ENCODE results near the gene UNC5B.

UNC5B gene

DNA sequence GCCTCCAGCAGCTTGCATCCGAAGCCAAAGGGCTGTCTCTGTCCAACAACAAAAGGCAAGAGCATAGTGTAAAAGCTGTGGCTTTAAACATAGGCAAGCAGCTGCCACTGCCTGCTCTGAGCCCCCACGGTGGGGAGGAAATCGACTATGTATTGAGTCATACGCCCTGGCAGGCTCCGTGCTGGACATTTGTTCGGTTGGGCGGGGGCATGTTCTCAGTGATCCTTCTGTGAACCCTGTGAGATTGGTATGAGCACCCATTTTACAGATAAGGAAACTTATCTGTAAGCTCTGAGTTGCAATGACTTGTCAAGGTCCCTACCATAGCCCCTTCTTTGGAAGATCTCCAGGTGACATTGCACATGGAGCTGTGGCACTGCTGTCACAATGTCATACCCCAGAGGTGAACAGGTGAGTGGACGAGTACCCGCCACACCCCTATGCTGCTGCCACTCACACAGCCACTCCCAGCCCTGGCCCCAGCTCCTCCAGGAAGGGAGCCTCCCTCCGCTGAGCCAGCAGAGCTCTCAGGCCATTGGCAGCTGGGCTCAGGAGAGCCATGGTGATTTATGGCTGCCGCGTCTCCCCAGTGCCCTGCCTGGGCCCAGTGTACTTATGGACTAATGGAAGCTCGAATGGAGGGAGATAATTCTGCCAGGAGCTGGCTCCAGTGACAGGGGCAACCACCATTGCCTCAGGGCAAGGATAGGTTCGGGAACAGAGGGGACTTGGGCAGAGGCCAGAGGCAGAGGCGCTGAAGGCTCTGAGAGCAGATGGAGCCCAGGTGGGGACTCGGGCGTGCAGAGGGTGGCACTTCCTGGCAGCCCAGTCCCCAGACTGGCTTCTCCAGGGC lies 43.7 kb downstream of the UNC5B start:
- no peak for DNase-seq

DNA sequence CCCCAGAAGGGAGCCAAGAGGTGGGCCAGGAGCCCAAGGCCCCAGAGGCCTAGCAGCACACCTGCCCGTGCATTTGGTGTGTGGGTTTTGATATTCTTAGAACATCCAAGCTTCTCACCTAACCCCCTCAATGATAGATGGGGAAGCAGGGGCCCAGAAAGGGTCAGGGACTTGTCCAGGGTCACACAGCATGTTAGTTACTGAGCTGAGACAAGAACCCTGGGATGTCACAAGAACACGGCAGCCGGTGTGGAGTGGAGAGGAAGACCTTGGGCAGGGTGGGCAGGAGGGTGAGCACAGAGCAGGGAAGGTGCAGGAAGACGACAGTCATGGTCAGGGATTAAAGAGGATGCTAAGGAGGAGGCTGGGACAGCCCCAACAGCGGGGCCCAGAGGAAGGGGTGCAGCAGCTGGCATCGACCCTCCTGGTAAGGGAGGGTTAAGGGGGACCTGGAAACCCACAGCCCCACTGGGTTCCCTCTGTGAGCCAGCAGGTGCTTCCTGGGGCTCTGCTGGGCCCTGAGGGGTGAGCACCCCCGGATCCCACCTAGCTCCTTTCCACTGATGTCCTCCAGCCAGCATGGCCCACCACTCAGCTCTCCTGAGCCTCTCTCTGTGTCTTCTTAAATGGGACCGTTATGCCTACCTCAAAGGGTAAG lies 44.4 kb downstream of the UNC5B start:
- no peak for DNase-seq

DNA sequence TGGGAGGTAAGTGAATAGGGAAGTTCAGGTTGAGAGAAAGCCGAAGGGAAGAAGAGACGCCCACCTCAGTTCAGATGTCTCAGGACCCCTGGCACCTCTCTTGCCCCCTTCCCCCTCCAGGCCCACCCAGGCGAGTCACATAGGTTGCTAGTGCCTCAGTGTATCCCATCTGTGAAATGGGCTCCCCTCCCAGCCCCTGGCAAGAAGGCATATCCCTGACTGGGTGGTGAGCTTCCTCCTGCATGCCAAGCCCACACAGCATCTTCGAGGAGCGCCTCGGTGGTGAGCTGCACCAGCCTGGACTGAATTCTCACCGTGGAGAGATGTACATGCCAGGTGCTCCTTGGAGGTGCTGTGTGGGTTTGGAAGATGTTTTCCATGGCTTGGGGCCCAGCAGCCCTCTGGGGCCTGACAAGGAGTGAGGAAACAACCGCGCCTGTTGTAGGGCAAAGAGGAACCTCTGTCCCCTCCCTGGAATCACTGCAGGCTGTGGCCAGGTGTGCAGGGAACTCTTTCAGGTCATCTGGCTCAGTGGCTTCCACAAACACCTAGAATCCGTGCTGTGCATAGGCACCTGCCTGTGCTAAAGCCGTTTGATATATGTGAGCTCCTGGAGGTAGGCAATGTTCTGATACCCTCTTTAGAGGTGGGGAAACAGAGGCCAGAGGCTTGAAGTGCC lies 45.1 kb downstream of the UNC5B start:
- DNase-seq: no peak

DNA sequence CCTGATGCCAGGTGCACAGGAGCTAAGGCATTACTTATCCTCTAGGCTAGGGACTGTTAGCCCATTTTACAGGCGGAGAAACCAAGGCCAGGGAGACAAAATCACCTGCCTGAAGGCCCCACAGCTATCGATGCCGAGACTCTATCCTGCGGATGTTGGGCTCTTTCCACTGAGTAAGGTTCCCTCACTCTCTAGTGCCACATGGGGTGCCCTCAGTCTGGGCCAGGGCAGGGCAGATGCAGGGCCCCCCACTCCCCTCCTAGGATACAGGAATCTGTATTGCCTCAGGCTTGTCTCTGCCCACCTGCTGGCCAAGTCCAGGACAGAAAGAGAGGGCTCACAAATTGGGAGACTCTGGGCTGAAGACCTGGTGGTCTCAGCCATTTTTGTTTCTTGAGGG lies 45.7 kb downstream of the UNC5B start:
- DNase-seq: no peak

DNA sequence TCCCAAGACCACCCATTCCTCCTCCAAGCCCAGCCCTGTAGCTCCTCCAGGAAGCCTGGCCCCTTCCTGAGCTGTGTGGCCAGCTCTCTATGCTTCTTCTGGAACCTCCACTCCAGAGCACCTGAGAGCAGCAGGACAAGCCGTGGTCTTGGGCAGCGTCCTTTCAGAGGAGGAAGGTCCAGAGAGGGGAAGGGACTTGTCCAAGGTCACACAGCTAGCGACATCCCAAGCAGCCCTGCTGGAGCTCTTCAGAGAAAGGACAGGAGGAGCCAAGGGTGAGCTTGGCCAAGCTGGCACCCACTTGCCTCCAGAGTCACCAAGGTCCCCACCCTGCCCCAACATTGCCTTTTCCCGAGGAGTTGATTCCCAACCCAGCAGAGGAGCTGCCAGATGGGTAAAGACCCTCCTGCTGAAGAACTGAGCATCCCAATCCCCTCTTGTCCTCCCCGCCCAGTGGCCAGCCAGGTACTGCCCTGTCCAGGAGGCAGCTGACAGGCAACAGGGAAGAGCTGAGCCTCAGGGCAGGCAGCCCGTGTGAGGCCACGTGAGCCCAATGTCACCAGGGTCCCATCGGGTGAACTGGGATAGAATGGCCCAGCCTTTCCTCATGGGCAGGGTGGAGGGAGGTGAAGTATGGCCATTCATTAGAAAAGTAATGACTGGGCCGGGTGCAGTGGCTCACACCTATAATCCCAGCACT lies 46.2 kb downstream of the UNC5B start:
- DNase-seq: no peak

DNA sequence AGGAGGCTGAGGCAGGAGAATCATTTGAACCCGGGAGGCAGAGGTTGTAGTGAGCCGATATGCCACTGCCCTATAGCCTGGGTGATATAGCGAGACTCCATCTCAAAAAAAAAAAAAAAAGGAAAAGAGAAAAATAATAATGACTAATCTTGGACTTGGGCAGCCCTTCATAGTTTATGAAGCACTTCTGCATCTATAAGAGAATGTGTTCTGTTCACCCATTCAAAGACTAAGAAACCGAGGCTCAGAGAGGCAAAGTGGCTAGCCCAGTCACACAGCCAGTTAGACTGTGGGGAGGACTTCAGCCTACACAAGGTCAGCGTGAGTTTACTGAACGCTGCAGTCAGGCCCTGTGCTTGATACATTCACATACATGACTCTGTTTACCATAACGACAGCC lies 46.9 kb downstream of the UNC5B start:
- no peak for DNase-seq

DNA sequence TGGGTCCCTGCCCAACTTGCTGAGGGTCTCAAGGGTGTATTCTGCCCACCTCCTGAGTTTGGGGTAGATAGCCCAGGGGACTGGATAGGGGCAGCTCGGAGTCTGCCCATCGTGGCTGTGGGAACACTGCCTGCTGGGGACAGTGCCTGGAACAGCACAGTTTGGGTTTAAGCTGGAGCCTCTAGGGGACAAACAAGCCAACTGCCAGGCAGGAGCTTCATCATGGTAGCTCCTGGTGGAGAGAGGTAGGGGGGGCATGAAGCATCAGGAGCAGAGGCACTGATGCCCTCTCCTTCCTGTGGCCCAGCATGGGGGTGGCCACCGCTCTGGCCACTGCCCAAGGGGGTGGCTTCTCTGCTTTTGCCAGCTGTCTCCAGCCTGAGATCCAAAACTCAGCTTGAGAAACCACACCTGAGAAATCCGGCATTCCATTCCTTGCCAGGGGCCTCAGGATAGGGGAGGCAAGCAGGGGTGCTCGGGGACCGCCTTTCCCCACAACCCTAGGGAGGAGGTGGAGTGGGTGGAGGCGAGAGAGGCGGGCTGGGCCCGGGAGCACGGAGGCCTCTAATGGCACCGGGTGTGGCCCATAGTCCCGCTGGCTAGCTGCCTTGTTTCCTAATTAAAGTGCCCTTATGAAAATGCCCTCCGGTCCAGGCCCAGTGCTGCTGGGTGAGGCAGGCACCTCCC lies 47.6 kb downstream of the UNC5B start:
- no peak for DNase-seq

DNA sequence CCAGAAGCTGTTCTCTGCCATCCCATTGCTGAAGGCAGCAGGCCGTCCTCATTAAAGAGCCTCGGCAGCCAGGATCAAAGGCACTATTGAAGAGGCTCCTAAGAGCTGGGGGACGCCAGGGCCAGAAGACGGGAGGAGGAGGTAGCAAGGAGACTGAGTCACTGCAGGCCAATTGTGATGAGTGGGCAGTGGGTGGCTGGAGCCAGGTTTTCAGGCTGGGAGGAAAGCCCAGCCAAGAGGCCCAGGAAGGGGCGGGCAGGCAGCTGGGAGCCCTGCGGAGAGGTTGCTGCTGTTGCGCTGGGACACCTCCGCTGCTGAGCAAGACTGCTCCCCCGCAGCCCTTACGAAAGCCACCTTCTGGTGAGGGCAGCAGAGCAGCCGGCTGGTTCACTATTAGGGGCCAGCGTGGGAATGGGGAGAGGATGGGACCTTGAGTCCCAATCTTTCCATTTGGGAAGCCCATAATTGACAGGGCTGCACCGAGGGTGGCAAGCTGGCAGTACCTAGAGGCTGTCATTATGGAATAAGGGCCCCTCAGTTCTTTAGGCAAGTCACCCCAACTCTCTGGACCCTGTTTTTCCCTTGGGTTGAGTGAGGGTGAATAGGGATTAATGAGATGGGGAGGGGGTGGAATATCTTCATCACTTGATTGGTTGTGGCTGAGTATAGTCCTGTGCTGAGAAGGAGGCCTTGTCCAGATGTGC lies 48.4 kb downstream of the UNC5B start:
- DNase-seq: no peak

DNA sequence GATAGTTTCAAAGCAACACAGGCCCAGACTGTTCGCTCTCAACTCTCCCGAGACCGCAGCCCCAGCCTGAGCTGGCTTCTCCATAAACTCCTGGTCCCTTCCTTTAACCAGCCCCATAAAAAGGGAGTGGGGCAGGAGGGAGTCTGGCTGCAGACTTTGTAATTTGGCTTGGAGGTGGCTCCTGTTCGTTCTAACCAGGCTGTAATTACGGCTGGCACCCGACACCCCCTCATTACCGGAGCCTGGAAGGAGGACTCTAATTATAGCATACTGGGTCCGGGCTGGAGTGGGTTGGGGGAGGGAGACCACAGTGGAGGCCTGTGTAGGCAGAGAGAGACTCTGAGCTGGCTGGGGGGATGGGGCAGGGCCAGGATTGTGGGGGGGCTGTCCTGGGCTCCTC lies 49.7 kb downstream of the UNC5B start:
- DNase-seq: no peak

DNA sequence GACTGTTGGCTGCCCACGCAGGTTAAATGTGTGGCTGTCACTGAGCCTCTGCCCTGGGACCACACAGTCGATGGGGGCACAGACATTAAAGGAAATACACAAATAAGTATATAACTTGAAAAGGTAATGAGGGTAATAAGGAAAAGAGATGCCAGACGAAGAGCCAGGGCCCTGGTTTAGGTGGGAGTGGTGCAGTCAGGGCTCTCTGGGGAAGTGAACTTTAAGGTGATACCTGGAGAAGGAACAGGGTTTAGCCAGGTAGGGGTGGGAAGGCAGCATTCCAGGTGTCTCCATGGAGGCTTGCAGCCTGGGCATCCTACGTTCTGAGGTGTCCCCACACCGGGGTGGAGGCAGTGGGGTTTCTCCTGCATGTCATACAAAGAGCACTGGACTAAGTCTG lies 50.4 kb downstream of the UNC5B start:
- no peak for DNase-seq

DNA sequence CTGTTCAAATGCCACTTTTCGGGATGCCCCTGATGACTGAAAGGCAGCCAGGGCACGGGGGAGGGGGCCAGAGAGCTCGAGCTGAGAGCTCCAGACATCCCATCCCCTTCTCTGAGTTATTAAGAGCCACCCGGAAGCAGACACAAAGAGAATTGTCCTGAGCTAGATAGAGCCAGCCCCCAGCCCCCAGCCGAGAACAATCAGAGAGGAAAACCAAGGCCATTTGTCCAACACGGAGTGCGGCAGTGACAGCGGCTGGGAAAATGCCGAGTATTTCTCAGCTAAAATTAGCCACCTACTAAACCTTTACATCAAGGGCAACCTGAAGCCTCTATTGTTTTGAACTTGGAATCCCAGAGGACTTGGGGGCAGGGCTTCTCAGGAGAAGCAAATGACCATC lies 51.0 kb downstream of the UNC5B start:
- no peak for DNase-seq

DNA sequence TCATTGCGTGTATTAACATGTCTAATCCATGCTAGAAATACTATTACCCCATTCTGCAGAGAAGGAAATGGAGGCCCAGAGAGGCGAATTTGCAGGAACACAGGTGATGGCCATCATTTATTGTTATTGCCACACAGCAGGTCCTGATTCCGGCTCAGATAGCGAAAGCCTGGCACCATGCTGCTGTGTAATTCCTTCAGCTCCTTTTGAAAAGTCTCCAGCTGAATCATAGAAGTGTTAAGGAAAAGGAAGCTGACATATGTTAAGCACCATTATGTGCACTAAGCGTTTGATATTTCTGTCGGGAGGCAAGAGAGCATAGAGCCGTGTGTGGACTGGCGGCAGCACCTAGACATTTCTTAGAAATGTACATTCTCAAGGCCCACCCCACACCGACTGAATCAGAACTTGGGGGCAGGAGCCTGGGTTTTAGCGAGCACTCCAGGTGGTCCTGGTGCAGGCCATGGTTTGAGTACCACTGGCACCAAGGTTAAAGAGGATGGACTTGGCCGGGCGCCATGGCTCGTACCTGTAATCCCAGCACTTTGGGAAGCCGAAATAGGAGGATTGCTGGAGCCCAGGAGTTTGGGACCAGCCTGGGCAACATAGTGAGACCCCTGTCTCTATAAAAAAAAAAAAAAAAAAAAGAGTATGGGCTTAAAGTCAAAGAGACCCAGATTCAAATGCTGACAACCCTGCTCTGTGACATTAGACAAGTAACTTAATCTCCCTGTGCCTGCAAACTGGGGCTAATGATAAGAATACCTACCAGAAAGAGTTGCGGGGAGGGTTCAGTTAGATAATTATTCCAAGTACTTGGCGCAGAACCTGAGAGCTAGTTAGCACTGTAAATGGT lies 52.2 kb downstream of the UNC5B start:
- DNase-seq: no peak

DNA sequence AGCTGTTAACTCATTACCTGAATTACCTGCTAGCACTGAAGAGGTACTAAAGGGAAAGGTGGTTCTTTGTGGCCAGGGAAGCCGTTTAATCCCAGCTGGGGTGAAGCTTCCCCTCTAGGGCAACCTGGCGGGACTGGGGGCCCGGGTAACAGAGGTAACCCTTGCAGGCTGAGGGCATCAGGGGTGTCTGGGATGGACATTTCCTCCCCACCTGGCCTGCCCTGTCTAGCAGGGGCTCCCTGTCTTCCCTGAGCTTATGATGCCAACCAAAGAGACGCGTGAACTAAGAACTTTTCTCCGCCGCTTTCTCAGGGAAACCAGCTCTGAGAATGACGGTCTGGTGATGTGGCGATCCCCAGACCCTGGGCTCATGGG lies 52.8 kb downstream of the UNC5B start:
- no peak for DNase-seq

DNA sequence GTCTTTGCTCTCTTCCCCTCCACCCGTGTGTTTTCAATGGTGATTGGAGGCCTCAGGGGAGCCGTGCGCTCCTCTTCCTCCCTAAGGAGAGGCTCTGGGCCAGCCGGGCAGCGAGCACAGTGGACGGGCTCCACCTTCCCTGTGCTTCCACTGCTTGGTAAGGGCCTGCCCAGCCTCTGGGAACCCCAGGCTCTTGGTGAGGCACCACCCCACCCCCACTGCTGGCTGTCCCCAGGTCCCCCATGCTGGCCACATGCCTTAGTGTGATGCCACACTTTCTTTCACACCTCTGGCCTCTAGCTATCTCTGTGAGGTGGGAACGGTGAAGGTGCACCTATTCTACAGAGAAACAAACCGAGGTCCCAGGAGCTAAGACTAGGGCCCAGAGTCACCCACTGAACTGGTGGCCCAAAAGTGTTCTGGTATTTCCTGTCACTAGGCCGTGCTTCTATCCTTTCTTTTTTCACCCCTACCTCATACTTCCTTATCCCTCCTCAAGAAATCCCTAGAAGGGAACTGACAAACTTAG lies 53.3 kb downstream of the UNC5B start:
- DNase-seq: no peak

DNA sequence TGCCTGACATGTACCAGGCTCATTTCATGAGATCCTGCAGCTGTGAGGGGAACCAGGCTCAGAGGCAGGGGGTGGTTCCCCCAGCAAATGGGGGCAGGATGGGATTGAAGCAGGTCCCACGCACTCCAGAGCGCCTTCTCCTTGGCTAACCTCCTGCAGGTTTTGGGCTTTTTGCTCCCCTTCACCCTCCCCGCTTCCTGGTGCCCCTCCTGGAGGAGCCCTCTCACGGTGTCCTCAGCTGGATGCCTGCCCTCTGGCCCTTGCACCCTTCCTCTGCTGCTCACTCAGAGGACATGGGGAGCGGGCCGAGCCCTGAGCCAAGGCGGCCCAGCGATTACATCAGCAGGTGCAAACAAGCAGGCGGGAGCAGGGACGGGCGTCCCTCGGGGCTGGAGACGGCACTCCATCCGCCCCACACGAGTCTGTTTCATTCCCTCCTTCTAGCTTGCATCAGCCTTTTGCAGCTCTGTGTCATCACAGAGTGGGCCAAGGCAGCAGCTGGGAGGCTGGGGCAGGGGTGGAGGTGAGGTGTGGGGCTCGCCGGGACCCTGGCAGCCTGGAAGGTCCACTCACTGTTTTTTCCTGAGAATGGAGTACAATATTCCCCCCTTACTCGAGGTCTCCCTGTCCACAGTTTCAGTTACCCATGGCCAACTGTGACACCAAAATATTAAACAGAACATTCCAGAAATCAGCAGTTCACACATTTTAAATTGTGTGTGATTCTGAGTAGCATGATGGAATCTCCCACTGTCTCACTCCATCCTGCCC lies 54.0 kb downstream of the UNC5B start:
- no peak for DNase-seq

DNA sequence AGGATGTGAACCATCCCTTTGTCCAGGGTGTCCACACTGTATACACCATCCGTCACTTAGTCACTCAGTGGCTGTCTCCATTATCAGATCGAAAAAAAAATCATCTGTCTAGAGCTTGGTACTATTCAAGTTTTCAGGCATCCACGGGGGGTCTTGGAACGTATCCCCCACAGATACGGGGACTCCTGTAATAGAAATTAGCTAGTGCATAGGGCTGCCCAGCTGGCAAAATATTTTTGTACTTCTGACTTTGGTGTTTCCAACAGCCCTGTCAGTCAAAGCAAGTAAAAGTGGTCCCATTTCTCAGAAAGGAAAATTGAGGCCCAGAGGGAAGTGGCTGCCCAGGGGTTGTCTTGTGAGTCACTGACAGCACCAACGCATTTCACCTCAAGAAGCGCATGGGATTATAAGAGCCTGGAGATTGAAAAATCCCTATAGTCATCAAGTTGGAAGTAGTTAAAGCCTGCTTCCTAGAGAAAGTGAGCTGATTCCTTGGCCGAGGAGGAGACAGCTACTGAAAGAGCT lies 54.6 kb downstream of the UNC5B start:
- DNase-seq: no peak

DNA sequence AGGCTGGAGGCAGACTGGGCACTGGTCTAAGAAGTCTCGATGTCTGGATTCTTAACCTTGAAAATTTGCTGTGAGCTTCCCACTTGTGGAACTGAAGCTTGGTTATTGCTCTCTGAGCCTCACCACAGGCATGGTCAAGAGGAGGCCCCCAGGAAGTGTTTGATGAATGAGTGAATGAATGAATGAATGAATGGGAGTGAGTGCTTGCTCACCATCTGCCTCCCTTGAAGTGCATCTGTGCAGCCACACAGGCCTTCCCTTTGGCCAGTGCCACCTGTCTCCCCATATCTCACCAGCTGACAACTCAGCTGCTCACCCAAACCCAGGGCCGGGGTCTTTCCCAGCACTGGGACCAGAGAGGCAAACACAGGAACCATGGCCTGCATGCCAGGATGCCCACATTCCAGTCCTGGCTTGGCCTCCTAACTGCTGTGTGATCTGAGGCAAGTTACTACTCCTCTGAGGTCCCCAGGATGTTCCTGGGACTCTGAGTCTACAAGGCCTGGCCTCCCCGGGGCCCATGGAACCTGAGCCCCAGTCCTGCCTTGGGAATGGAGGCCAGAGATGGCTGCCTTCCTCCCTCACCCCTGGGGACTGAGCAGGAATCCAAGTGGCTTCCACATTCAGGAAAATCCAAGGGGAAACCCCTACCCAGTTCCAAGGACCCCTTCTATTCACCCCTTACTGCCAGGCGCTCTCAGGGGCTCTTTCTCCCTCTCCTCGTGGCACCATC lies 55.3 kb downstream of the UNC5B start:
- no peak for DNase-seq

DNA sequence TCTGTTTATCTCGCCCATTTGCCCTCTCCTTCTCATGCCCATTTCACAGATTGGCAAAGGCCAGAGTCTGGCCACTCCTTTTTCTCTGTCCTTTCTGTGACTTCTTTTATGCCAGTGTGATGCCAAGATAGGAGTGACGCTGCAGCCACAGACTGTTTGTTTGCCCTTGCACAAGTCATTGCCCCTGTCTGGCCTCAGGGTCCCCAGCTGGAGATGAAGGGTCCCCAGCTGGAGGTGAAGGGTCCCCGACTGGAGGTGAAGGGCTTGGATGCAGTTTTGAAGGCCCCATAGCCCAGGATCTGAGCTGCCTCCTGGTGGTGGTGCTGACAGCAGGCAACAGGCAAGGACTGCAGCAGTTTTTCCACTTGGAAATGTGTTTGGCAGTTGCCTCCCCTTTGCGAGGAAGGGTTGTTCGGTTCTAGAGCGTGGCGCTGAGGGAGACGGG lies 55.9 kb downstream of the UNC5B start:
- DNase-seq: no peak

DNA sequence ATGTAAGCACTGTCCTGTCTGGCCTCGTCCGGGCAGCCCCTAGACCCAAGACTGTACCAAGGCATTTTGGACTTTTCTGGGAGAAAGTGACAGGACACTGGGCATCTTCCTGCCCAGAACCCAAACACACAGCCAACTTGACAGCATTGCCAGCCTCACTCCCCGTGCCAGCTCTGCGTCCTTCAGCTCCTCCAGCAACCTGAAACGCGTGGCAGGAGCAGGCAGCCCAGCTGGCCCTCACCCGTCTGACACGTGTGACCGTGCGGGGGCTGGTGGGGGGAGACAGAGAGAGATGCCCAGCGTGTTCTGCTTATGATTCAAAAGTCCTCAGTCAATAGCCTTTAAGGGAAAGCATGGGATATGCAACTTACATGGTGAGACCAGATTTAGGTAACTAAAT lies 56.4 kb downstream of the UNC5B start:
- DNase-seq: no peak
